ENCODE results near the gene GTPBP8. TPM values are rescaled to one million over a fixed set of nuclear protein-coding genes. Genes with fewer than 3 reads are reported as not detected.
A peak's percentile ranks its signal among the peaks of the same experiment; 100 is the strongest.

Gene GTPBP8
- total RNA-seq, 1 donor from 2014 or later: 28.1 TPM

DNA sequence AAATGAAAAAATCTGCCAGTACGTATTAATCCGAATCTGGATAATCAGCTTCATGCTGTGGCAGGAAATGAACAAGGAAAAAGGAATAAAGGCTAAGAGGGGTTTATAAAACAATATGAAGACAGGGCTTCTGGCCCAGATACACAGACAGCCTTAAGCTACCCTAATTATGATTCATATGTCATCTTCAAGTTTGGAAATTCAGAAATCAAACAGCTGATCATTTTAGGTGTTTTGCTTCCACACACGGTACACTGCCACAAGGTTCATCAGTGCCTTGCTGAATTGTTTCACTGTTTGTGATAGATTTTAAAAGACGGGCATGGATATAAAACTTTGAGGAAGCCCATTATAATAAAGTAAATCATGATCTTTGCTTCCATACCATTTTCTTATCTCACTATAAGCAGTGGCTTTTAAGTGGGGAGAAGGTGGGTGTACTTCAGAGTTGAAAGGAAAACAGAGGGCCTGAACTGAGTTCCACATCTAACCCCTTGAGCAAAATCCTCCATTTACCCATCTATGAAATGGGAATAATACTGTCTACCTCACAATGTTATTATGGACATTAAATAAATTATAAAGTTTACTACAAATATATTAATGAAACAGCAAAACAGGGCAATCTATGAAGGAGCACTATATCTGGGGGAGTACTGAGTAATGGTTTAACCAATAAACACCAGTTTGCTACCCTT, 15.7 kb downstream of the GTPBP8 start:
- Mint-ChIP-seq H3K27ac (ENCODE audit: unreplicated experiment) (no peak overlapping the region), H3K36me3 (ENCODE audit: low read depth) (peaks cover 6% of the 10 kb centered on the region), H3K9me3 (no peaks in the 10 kb centered on the region), H3K4me1 (no peaks in the 10 kb centered on the region), H3K4me3 (no peak overlapping the region), H3K27me3 (ENCODE audit: low read depth) (no peaks in the 10 kb centered on the region)
- TF ChIP-seq, protein P1, sequence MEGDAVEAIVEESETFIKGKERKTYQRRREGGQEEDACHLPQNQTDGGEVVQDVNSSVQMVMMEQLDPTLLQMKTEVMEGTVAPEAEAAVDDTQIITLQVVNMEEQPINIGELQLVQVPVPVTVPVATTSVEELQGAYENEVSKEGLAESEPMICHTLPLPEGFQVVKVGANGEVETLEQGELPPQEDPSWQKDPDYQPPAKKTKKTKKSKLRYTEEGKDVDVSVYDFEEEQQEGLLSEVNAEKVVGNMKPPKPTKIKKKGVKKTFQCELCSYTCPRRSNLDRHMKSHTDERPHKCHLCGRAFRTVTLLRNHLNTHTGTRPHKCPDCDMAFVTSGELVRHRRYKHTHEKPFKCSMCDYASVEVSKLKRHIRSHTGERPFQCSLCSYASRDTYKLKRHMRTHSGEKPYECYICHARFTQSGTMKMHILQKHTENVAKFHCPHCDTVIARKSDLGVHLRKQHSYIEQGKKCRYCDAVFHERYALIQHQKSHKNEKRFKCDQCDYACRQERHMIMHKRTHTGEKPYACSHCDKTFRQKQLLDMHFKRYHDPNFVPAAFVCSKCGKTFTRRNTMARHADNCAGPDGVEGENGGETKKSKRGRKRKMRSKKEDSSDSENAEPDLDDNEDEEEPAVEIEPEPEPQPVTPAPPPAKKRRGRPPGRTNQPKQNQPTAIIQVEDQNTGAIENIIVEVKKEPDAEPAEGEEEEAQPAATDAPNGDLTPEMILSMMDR (conservative IDR thresholded peaks at IDR 0.05): no peak
- no peak for DNase-seq (ENCODE audit: low read depth, low spot score)

DNA sequence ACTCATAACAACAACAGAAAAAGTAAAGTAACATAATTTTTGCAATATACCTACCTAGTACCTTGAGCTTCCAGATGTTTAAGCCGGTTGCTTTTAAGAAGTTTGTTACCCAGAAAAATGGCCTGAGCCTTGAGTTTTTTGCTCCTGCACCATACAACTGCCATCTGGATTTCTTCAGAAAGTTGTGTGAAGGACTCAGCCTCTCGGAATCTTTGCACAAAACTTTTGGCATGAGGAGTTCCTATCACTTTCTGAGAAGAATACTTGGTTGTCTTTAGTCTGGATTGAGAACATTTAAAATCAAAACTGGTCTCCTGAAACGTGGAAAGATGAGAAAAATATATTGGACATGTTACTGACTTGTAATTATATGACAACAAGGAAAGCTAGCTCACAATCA, 17.3 kb downstream of the GTPBP8 start:
- H3K27ac Mint-ChIP-seq (ENCODE audit: unreplicated experiment): no peak overlapping the region
- no peaks in the 10 kb centered on the region for H3K9me3 Mint-ChIP-seq
- no peaks in the 10 kb centered on the region for H3K4me1 Mint-ChIP-seq
- H3K27me3 Mint-ChIP-seq (ENCODE audit: low read depth): no peaks in the 10 kb centered on the region
- TF ChIP-seq, protein P1 (conservative IDR thresholded peaks at IDR 0.05): no peak
- no peak for DNase-seq (ENCODE audit: low read depth, low spot score)
- no peak overlapping the region for H3K4me3 Mint-ChIP-seq
- peaks cover 6% of the 10 kb centered on the region for H3K36me3 Mint-ChIP-seq (ENCODE audit: low read depth)

- Mint-ChIP-seq H3K9me3 (no peaks in the 10 kb centered on the region), H3K4me3 (no peak overlapping the region), H3K27me3 (ENCODE audit: low read depth) (no peaks in the 10 kb centered on the region), H3K36me3 (ENCODE audit: low read depth) (peaks cover 12% of the 10 kb centered on the region), H3K27ac (ENCODE audit: unreplicated experiment) (no peak overlapping the region), H3K4me1 (peaks cover 10% of the 10 kb centered on the region)
- TF ChIP-seq, protein P1 (conservative IDR thresholded peaks at IDR 0.05): no peak
- DNase-seq (ENCODE audit: low read depth, low spot score): no peak
These were observed 22.8 kb downstream of the GTPBP8 start for GRCh38 chr3:113013593-113013992.

GRCh38 chr3:113018536-113019181, 27.9 kb downstream of the GTPBP8 start:
- peak overlapping the region; percentile 86 for H3K27ac Mint-ChIP-seq (ENCODE audit: unreplicated experiment)
- no peaks in the 10 kb centered on the region for H3K9me3 Mint-ChIP-seq
- H3K36me3 Mint-ChIP-seq (ENCODE audit: low read depth): peaks cover 7% of the 10 kb centered on the region
- H3K27me3 Mint-ChIP-seq (ENCODE audit: low read depth): no peaks in the 10 kb centered on the region
- no peak for DNase-seq (ENCODE audit: low read depth, low spot score)
- H3K4me3 Mint-ChIP-seq: peak overlapping the region; percentile 95
- peaks cover 30% of the 10 kb centered on the region for H3K4me1 Mint-ChIP-seq
- TF ChIP-seq, protein P1 (conservative IDR thresholded peaks at IDR 0.05): no peak

- peak; percentile 73 for DNase-seq (ENCODE audit: low read depth, low spot score)
- H3K9me3 Mint-ChIP-seq: no peaks in the 10 kb centered on the region
- TF ChIP-seq, protein P1 (conservative IDR thresholded peaks at IDR 0.05): no peak
- H3K4me1 Mint-ChIP-seq: peaks cover 30% of the 10 kb centered on the region
- peak overlapping the region; percentile 93 for H3K27ac Mint-ChIP-seq (ENCODE audit: unreplicated experiment)
- H3K36me3 Mint-ChIP-seq (ENCODE audit: low read depth): peaks cover 6% of the 10 kb centered on the region
- H3K27me3 Mint-ChIP-seq (ENCODE audit: low read depth): no peaks in the 10 kb centered on the region
- peak overlapping the region; percentile 95 for H3K4me3 Mint-ChIP-seq
These were observed 28.7 kb downstream of the GTPBP8 start for GRCh38 chr3:113019182-113020137.
